Hepatocyte (in vitro differentiated cells): ENCODE measurements around the gene PAMR1.

Experiments
- CTCF ChIP-seq: fragments of 200-600 bp; sonication (generic); IDR thresholded peaks from 2 replicates; pipeline ENCODE4 v1.5.1; 2016; ENCODE audit warnings: antibody characterized with exemption, mild to moderate bottlenecking; ENCODE audit not compliant: poor library complexity
- EZH2 ChIP-seq: fragments of 200-600 bp; sonication (generic); IDR thresholded peaks from 2 replicates; pipeline ENCODE4 v1.6.1; 2016; ENCODE audit warnings: antibody characterized with exemption, mild to moderate bottlenecking, borderline replicate concordance

GRCh38 chr11:35425603-35426212, 99.7 kb downstream of the PAMR1 start:
- TF ChIP-seq EZH2 (no peak), CTCF (no peak)
